GM12873 (cell line): ENCODE measurements around the gene SH3GL1.

Experiments used
- CTCF ChIP-seq: IDR thresholded peaks from 2 replicates; pipeline ENCODE4 v1.5.1; 2012; ENCODE audit warnings: low read depth, mild to moderate bottlenecking, moderate library complexity, low read length, control low read depth; ENCODE audit not compliant: insufficient read depth; ENCODE audit errors: missing control alignments

The SH3GL1 gene

GRCh38 chr19:4342615-4343369 is 57.6 kb downstream of the SH3GL1 start:
- peak; percentile 41 for TF ChIP-seq CTCF

- TF ChIP-seq CTCF = no peak
Measured at GRCh38 chr19:4342314-4342614, 58.1 kb downstream of the SH3GL1 start.

GRCh38 chr19:4338441-4339355 is 61.6 kb downstream of the SH3GL1 start, which contains the start of gene STAP2:
TSS of gene STAP2 (minus strand) at chr19:4338827. CDS start at chr19:4338753, 74 bp downstream.
- TF ChIP-seq CTCF = no peak

- TF ChIP-seq CTCF = no peak
Measured at GRCh38 chr19:4337906-4338440, 62.4 kb downstream of the SH3GL1 start.

- TF ChIP-seq CTCF = no peak
Measured at GRCh38 chr19:4334929-4335570, 65.3 kb downstream of the SH3GL1 start.

- no peak for TF ChIP-seq CTCF
Measured at GRCh38 chr19:4329858-4330257, 70.5 kb downstream of the SH3GL1 start.
